ENCODE data around the gene LRFN2.

DNA sequence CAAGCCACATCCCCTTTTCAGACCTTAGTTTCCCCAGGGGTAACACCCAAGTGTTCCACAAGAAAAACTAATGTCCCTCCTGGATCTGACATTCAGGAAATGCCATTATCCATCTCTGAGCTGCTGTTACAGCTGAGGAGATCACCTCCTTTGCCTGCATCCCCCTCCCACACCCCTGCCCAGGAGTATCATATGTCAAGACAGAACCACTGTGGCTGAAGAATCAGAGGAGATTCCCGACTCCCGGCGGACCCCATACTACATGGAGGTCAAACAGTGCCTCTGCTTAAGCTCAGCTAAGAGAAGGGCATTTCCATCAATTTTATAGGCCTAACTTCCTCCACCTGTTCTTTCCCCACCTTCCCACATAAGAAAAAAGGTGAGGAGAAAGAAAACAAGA, 36.8 kb upstream of the LRFN2 start:
- TF ChIP-seq CTCF (conservative IDR thresholded peaks at IDR 0.05; ENCODE audit: low read depth, low read length): no peak
- no peak for TF ChIP-seq EZH2phosphoT487 (IDR thresholded peaks at IDR 0.05; ENCODE audit: borderline replicate concordance, low read length)
